Breast epithelium (tissue), 4 donors: ENCODE measurements around the gene MAML3. TPM values are rescaled to one million over a fixed set of nuclear protein-coding genes. Genes with fewer than 3 reads are reported as not detected.

Source experiments
- DNase-seq, 2 donors: peaks; one replicate each; pipeline ENCODE4 v3.0.0-alpha.2; 2019; ENCODE audit warnings: low spot score in 2 of 2
- H3K27ac ChIP-seq, 2 donors: fragments of 200-600 bp; sonication (generic) in 1 of 2; one replicate each; pipeline ENCODE4 v1.5.1; 2016 to 2019; ENCODE audit warnings: mild to moderate bottlenecking in 1 of 2
- H3K27me3 ChIP-seq, 2 donors: fragments of 200-600 bp; sonication (generic) in 1 of 2; one replicate each; pipeline versions ENCODE4 v1.5.1 to v1.6.0; 2017 to 2019; ENCODE audit warnings: control low read depth in 1 of 2, mild to moderate bottlenecking in 1 of 2
- H3K36me3 ChIP-seq: fragments of 200-600 bp; one replicate; pipeline ENCODE4 v1.5.1; 2019
- H3K4me1 ChIP-seq, 2 donors: fragments of 200-600 bp; sonication (generic); one replicate each; pipeline ENCODE4 v1.5.1; 2016 to 2019; ENCODE audit warnings: control low read depth in 1 of 2
- H3K4me3 ChIP-seq, 3 donors: fragments of 200-600 bp; sonication (generic); 1 replicate in 2 of 3; 2 replicates in 1 of 3; pipeline ENCODE4 v1.5.1; 2016 to 2019; ENCODE audit warnings: mild to moderate bottlenecking in 3 of 3, moderate library complexity in 2 of 3
- H3K9me3 ChIP-seq, 2 donors: fragments of 200-600 bp; sonication (generic) in 1 of 2; one replicate each; pipeline ENCODE4 v1.5.1; 2016 to 2019; ENCODE audit warnings: control low read depth in 1 of 2
- POLR2A ChIP-seq: fragments of 450-650 bp; IDR thresholded peaks from one replicate; pipeline ENCODE4 v1.6.1; 2016; ENCODE audit warnings: antibody characterized with exemption, mild to moderate bottlenecking, moderate library complexity
- POLR2AphosphoS5 ChIP-seq, 3 donors: sonication (generic); formaldehyde crosslinking; IDR thresholded peaks; one replicate each; pipeline ENCODE4 v1.6.1; 2017; ENCODE audit warnings: antibody characterized with exemption in 3 of 3
- intact Hi-C: fragments of 100-400 bp; cut with DNase I; formaldehyde crosslinking; loops from one replicate; pipeline ENCODE4 v1.15.1; 2023; ENCODE audit warnings: low total_unique reads
- total RNA-seq, 3 donors: library from RNA; depleted of rRNA; stranded (reverse); fragments of >200 nt; gene quantifications; one replicate each; pipeline ENCODE4 v1.1.0, GENCODE V29; 2016
- TF ChIP-seq, protein P1 (sequence below), 3 donors: fragments of 450-650 bp; IDR thresholded peaks; one replicate each; pipeline ENCODE4 v1.5.1; 2016 to 2017; ENCODE audit warnings: antibody characterized with exemption in 3 of 3, mild to moderate bottlenecking in 3 of 3, moderate library complexity in 3 of 3

Gene MAML3
- total RNA-seq, 3 donors from 2014 or later: 5.0 to 16.8 (median 11.1) TPM

DNA sequence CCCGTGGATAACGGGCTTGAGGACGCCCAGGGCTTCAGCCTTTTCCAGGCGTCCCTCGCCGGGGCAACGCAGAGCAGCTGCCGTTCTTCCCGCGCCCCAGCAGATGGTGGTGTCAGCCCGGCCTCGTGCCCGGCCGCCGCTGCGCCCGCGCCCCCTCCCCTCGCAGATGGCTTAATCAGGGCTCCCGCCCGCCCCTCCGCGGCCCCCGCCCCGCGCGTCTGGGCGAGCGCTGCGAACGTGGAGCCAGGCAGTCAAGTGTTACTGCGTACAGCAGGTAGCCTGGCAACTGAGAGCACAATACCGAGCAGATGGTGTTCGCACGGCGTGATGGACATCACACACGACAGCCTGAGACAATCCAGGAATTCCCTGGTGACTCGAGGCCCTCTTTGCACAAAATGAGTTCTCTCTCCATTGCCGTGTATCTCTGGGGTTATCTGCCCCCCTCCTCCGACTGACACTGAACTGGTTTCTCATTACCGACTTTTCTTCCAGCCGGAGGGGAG lies 419.1 kb downstream of the MAML3 start:
- TF ChIP-seq POLR2A (no peak), POLR2AphosphoS5 (IDR thresholded peaks at IDR 0.05) (peak; percentile 74 to 86 (median 85))
- TF ChIP-seq, protein P1, sequence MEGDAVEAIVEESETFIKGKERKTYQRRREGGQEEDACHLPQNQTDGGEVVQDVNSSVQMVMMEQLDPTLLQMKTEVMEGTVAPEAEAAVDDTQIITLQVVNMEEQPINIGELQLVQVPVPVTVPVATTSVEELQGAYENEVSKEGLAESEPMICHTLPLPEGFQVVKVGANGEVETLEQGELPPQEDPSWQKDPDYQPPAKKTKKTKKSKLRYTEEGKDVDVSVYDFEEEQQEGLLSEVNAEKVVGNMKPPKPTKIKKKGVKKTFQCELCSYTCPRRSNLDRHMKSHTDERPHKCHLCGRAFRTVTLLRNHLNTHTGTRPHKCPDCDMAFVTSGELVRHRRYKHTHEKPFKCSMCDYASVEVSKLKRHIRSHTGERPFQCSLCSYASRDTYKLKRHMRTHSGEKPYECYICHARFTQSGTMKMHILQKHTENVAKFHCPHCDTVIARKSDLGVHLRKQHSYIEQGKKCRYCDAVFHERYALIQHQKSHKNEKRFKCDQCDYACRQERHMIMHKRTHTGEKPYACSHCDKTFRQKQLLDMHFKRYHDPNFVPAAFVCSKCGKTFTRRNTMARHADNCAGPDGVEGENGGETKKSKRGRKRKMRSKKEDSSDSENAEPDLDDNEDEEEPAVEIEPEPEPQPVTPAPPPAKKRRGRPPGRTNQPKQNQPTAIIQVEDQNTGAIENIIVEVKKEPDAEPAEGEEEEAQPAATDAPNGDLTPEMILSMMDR (IDR thresholded peaks at IDR 0.05): peak; percentile 68 to 78 (median 74)
- H3K27me3 ChIP-seq: no peaks in the 10 kb centered on the region
- intact Hi-C loops: loop anchor here (5.0 to 10.0 kb wide), 2 partner anchors 417 to 520 kb away; partner anchors contain the start of gene MAML3
- H3K36me3 ChIP-seq: no peaks in the 10 kb centered on the region
- peak; percentile 80 to 85 for DNase-seq
- H3K27ac ChIP-seq: peak overlapping the region; percentile 88 to 95
- no peaks in the 10 kb centered on the region for H3K9me3 ChIP-seq
- H3K4me1 ChIP-seq: no peaks in the 10 kb centered on the region
- peak overlapping the region; percentile 45 to 75 (median 58) for H3K4me3 ChIP-seq

DNA sequence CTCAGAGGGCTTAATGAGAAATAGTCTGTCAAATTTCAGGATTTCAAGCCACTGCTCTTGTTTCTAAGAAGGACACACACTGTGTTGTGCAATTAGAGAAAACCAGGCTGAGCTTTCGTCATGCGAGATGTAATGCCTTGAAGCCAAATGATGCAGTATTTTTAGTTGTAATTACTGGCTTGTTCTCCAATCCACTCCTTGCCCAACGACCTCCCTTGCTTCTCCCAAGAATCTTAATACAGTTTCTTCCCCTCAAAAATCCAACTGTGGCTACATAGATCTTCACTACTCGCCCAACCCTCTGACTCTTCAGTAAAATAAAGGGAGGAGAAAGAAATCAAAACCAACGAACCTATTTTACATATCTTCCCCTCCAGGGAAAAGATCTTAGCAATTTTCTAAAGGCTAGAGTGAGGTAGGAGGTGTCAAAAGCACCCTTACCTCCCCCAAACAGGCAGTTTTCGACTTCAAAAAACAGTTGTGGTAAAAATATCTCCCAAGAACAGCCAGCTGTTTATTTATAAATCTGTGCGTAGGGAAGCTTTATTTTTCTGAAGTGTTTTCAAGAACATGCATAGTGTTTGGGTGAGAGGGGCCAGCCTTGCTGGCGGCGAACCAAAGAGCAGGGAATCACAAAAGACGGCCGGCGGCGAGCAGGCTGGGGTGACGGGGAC lies 419.6 kb downstream of the MAML3 start:
- Histone ChIP-seq H3K27me3 (no peaks in the 10 kb centered on the region), H3K4me1 (no peaks in the 10 kb centered on the region), H3K9me3 (no peaks in the 10 kb centered on the region), H3K27ac (peak overlapping the region; percentile 88 to 95), H3K4me3 (peak overlapping the region; percentile 45 to 75 (median 58)), H3K36me3 (no peaks in the 10 kb centered on the region)
- peak in 1 of 2 donors; percentile 52 for DNase-seq
- TF ChIP-seq POLR2A (no peak), POLR2AphosphoS5 (IDR thresholded peaks at IDR 0.05) (peak in 1 of 3 donors; percentile 21)
- intact Hi-C loops: loop anchor here (10.0 kb wide), 1 partner anchor 520 kb away; no protein-coding TSS in a partner anchor

DNA sequence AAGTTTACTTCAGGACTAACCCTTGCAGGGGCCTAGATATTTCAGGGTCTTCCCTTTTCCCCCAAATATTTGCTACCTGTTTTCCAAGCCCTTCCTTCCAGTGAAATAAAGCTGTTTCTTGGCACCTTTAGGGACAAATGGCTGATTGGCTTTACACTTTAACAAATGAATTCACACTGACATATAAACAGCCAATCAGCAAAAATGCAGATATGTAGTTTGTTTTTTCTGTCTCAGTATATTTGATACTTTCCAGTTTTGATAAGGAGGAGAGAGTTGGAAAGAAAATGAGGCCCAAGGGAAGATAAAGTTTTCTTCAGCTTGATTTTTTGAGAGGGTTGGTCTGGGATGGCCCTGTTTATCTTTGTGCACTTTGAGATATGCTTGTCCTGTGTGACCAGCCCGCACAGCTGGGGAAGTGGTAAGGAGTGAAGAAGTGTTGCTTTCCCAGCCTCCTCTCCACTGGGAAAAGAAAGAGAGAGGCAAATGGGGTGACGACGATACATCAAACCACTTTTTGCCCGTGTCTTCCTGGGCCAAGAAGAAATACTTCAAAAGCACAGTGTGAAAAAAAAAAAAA lies 420.9 kb downstream of the MAML3 start:
- Histone ChIP-seq H3K27me3 (no peaks in the 10 kb centered on the region), H3K4me1 (no peaks in the 10 kb centered on the region), H3K27ac (peak overlapping the region in 1 of 2 donors; percentile 88), H3K9me3 (no peaks in the 10 kb centered on the region), H3K36me3 (no peaks in the 10 kb centered on the region), H3K4me3 (no peak overlapping the region)
- no peak for TF ChIP-seq POLR2A
- TF ChIP-seq, protein P1 (IDR thresholded peaks at IDR 0.05): no peak
- no peak for TF ChIP-seq POLR2AphosphoS5 (IDR thresholded peaks at IDR 0.05)
- no peak for DNase-seq
- intact Hi-C loops: loop anchor here (10.0 kb wide), 1 partner anchor 522 kb away; no protein-coding TSS in a partner anchor

DNA sequence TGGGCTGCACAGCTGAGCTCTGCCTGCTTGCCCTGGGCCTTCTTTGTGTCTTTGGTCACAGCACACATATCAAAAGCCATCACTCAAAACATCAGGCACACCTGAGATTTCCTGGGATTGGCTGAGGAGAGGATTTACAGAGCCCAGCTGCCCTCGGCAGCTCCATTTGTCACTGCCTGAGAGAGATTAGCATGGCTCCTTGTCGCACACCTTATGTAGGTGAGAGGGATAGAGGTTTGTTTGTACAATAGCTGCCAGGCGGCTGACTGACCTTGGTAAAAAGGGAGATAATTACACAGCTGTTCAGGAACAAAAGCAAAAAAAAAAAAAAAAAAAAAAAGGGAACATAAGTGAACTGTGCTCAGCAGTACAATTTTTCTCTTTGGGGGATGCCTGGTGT lies 425.1 kb downstream of the MAML3 start:
- Histone ChIP-seq H3K27me3 (no peaks in the 10 kb centered on the region), H3K9me3 (no peaks in the 10 kb centered on the region), H3K4me3 (no peak overlapping the region), H3K27ac (no peak overlapping the region), H3K4me1 (no peaks in the 10 kb centered on the region), H3K36me3 (no peaks in the 10 kb centered on the region)
- intact Hi-C loops: no loop called here
- no peak for DNase-seq
- TF ChIP-seq POLR2A (no peak), POLR2AphosphoS5 (IDR thresholded peaks at IDR 0.05) (no peak)
- TF ChIP-seq, protein P1 (IDR thresholded peaks at IDR 0.05): no peak

DNA sequence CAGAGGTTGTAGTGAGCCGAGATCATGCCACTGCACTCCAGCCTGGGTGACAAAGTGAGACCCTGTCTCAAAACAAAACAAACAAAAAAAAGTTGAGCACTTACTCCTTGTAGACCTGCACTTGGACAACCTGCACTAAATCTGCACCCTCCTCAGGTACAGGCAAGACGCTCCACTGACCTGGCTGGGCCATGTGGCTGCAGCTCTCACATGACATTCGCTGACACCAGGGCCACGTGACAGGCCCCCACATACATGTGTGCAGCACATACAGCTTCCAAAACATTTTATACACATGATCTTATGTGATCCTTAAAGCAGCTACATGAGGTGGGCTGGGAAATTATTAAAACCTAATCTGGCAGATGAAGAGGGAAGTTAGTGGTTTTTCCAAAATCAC lies 425.8 kb downstream of the MAML3 start:
- Histone ChIP-seq H3K36me3 (no peaks in the 10 kb centered on the region), H3K9me3 (no peaks in the 10 kb centered on the region), H3K4me1 (no peaks in the 10 kb centered on the region), H3K4me3 (no peak overlapping the region), H3K27ac (no peak overlapping the region), H3K27me3 (no peaks in the 10 kb centered on the region)
- TF ChIP-seq POLR2AphosphoS5 (IDR thresholded peaks at IDR 0.05): no peak
- no peak for TF ChIP-seq POLR2A
- TF ChIP-seq, protein P1 (IDR thresholded peaks at IDR 0.05): no peak
- no peak for DNase-seq
- intact Hi-C loops: no loop called here
